GM10266 (cell line): ENCODE measurements around the gene RGL1.

Source experiments
- DNase-seq: peaks from one replicate; pipeline ENCODE4 v3.0.0; 2012; ENCODE audit errors: extremely low spot score
- TF ChIP-seq, protein P1 (sequence below): IDR thresholded peaks from 2 replicates; pipeline ENCODE4 v1.5.1; 2012; ENCODE audit warnings: mild to moderate bottlenecking, low read depth; ENCODE audit not compliant: control insufficient read depth, insufficient read depth; ENCODE audit errors: missing control alignments

Gene RGL1

DNA sequence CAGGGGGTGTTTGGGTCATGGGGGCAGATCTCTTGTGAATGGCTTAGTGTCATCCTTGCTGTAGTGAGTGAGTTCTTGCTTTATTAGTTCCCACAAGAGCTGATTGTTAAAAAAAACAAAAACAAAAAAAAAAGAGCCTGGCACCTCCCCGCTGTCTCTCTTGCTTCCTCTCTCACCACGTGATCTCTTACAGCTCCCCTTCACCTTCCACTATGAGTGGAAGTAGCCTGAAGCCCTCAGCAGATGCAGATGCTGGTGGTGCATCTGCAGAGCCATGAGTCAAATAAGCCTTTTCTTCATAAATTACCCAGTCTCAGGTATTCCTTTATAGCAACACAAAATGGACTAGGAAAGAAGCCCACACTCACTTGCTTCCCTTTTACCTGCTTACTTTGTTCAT, 17.2 kb upstream of the RGL1 start:
- TF ChIP-seq, protein P1, sequence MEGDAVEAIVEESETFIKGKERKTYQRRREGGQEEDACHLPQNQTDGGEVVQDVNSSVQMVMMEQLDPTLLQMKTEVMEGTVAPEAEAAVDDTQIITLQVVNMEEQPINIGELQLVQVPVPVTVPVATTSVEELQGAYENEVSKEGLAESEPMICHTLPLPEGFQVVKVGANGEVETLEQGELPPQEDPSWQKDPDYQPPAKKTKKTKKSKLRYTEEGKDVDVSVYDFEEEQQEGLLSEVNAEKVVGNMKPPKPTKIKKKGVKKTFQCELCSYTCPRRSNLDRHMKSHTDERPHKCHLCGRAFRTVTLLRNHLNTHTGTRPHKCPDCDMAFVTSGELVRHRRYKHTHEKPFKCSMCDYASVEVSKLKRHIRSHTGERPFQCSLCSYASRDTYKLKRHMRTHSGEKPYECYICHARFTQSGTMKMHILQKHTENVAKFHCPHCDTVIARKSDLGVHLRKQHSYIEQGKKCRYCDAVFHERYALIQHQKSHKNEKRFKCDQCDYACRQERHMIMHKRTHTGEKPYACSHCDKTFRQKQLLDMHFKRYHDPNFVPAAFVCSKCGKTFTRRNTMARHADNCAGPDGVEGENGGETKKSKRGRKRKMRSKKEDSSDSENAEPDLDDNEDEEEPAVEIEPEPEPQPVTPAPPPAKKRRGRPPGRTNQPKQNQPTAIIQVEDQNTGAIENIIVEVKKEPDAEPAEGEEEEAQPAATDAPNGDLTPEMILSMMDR = no peak
- DNase-seq = no peak

- DNase-seq = no peak
- TF ChIP-seq, protein P1 = no peak
Observed at GRCh38 chr1:183791319-183791718, 13.6 kb upstream of the RGL1 start.

GRCh38 chr1:183792300-183792699, 12.6 kb upstream of the RGL1 start:
- no peak for DNase-seq
- TF ChIP-seq, protein P1 = no peak

GRCh38 chr1:183794088-183794487, 10.8 kb upstream of the RGL1 start:
- TF ChIP-seq, protein P1 = no peak
- no peak for DNase-seq

DNA sequence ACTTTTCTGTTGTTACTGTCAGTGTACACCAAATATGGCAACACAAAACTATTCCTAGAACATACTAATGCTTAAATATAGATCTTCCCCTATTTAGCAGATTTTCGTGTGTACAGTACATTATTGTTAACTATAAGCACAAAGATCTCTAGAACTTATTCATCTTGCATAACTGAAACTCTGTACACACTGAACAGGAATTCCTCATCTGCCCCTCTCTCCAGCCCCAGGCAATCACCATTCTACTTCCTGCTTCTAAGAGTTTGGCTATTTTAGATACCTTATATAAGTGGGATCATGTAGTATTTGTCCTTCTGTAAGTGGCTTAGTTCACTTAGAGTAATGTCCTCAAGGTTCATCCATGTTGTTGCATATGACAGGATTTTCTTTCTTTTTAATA, 4.5 kb upstream of the RGL1 start:
- DNase-seq = no peak
- TF ChIP-seq, protein P1 = no peak

- DNase-seq = no peak
- TF ChIP-seq, protein P1 = no peak
Observed at GRCh38 chr1:183801649-183802048, 3.3 kb upstream of the RGL1 start.

- DNase-seq = no peak
- TF ChIP-seq, protein P1 = no peak
Observed at GRCh38 chr1:183804387-183804786, 533 bp upstream of the RGL1 start.
